Fibroblast of lung (primary cell): ENCODE data around the gene LRRC10B. TPM values are rescaled to one million over a fixed set of nuclear protein-coding genes. Genes with fewer than 3 reads are reported as not detected.

Experiments used
- DNase-seq, 2 donors: peaks; one replicate each; pipeline versions ENCODE4 v3.0.0 to v3.0.0-alpha.2; 2010; ENCODE audit warnings: low read depth in 2 of 2
- H2AFZ ChIP-seq: 2 replicates; pipeline ENCODE4 v1.5.1; 2012; ENCODE audit warnings: low read length, control low read depth, inconsistent platforms
- H3K27ac ChIP-seq: 2 replicates; pipeline ENCODE4 v1.5.1; 2011; ENCODE audit warnings: low read length, control low read depth; ENCODE audit not compliant: insufficient read depth
- H3K27me3 ChIP-seq: 2 replicates; pipeline ENCODE4 v1.5.1; 2011; ENCODE audit warnings: mild to moderate bottlenecking, low read length; ENCODE audit not compliant: control insufficient read depth, insufficient read depth
- H3K36me3 ChIP-seq: 2 replicates; pipeline ENCODE4 v1.5.1; 2011; ENCODE audit warnings: low read length; ENCODE audit not compliant: control insufficient read depth, insufficient read depth
- H3K4me1 ChIP-seq: 2 replicates; pipeline ENCODE4 v1.5.1; 2011; ENCODE audit warnings: low read length; ENCODE audit not compliant: control insufficient read depth, insufficient read depth; ENCODE audit errors: extremely low read depth
- H3K4me2 ChIP-seq: 2 replicates; pipeline ENCODE4 v1.5.1; 2011; ENCODE audit warnings: low read length, control low read depth; ENCODE audit not compliant: insufficient read depth; ENCODE audit errors: extremely low read depth
- H3K4me3 ChIP-seq, 4 experiments: fragments of 200-600 bp in 1 of 4; sonication (generic) in 1 of 4; replicated peaks in 1 of 4; 2 replicates each; pipeline ENCODE4 v1.5.1; 2011 to 2016; ENCODE audit warnings: low read length in 4 of 4, low read depth in 3 of 4, mild to moderate bottlenecking in 3 of 4, control low read depth in 2 of 4, inconsistent platforms in 1 of 4, mixed read lengths in 1 of 4; ENCODE audit not compliant: insufficient read depth in 1 of 4; ENCODE audit errors: control extremely low read depth in 1 of 4
- H3K79me2 ChIP-seq: 2 replicates; pipeline ENCODE4 v1.5.1; 2012; ENCODE audit warnings: mild to moderate bottlenecking, low read length, inconsistent platforms; ENCODE audit not compliant: control insufficient read depth, insufficient read depth
- H3K9ac ChIP-seq: 2 replicates; pipeline ENCODE4 v1.5.1; 2011; ENCODE audit warnings: mild to moderate bottlenecking, low read length, control low read depth; ENCODE audit not compliant: insufficient read depth
- H3K9me3 ChIP-seq: 2 replicates; pipeline ENCODE4 v1.5.1; 2012; ENCODE audit warnings: low read depth, low read length; ENCODE audit not compliant: control insufficient read depth, insufficient read depth
- H4K20me1 ChIP-seq: 2 replicates; pipeline ENCODE4 v1.5.1; 2011; ENCODE audit warnings: low read length; ENCODE audit not compliant: control insufficient read depth, insufficient read depth; ENCODE audit errors: extremely low read depth
- EZH2 ChIP-seq: IDR thresholded peaks from 2 replicates; pipeline ENCODE4 v1.5.1; 2012; ENCODE audit warnings: low read length, control low read depth, mild to moderate bottlenecking; ENCODE audit errors: missing control alignments
- polyA plus RNA-seq, 2 donors: library from polyadenylated mRNA; depleted of rRNA in 1 of 2; stranded (reverse) in 1 of 2; unstranded in 1 of 2; fragments of >200 nt; gene quantifications; 2 replicates each; pipeline ENCODE4 v1.2.1, GENCODE V29; 2011 to 2012; ENCODE audit warnings: missing spikeins in 1 of 2
- total RNA-seq: library from RNA; depleted of rRNA; stranded (reverse); fragments of >200 nt; gene quantifications from 2 replicates; pipeline ENCODE4 v1.2.1, GENCODE V29; 2014
- TF ChIP-seq, protein P1 (sequence below), 2 donors: IDR thresholded peaks in 1 of 2; conservative IDR thresholded peaks in 1 of 2; 1 replicate in 1 of 2; 2 replicates in 1 of 2; pipeline ENCODE4 v1.5.1; 2011 to 2012; ENCODE audit warnings: low read length in 2 of 2, control low read depth in 1 of 2, inconsistent platforms in 1 of 2, low read depth in 1 of 2, mild to moderate bottlenecking in 1 of 2

The LRRC10B gene
- total and polyA plus RNA-seq, 2 donors (not counting 1 experiment from before 2014, with no cell fraction given), result 0.17 TPM; not detected in 1

DNA sequence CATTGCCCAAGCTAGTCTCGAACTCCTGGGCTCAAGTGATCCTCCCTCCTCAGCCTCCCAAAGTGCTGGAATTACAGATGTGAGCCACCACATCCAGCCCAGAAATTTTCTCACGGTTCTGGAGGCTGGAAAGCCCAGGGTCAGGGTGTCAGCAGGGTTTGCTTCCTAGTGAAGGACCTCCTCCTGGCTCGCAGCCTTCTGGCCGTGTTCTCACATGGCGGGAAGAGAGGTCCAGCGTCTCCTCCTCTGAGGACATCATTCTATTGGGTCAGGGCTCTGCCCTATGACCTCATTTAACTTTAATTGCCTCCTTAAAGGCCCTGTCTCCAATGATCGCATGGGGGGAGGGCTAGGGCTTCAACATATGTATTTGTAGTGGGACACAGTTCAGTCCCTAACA, 40.5 kb upstream of the LRRC10B start:
- no peak for DNase-seq
- Histone ChIP-seq H3K4me3 (no peak overlapping the region), H3K4me1 (no peaks in the 10 kb centered on the region), H3K79me2 (no peaks in the 10 kb centered on the region), H4K20me1 (no peaks in the 10 kb centered on the region), H3K36me3 (peaks cover 1% of the 10 kb centered on the region), H3K9me3 (no peaks in the 10 kb centered on the region), H3K9ac (no peak overlapping the region), H3K27me3 (no peaks in the 10 kb centered on the region), H2AFZ (no peak overlapping the region), H3K27ac (no peak overlapping the region), H3K4me2 (no peak overlapping the region)
- TF ChIP-seq, protein P1, sequence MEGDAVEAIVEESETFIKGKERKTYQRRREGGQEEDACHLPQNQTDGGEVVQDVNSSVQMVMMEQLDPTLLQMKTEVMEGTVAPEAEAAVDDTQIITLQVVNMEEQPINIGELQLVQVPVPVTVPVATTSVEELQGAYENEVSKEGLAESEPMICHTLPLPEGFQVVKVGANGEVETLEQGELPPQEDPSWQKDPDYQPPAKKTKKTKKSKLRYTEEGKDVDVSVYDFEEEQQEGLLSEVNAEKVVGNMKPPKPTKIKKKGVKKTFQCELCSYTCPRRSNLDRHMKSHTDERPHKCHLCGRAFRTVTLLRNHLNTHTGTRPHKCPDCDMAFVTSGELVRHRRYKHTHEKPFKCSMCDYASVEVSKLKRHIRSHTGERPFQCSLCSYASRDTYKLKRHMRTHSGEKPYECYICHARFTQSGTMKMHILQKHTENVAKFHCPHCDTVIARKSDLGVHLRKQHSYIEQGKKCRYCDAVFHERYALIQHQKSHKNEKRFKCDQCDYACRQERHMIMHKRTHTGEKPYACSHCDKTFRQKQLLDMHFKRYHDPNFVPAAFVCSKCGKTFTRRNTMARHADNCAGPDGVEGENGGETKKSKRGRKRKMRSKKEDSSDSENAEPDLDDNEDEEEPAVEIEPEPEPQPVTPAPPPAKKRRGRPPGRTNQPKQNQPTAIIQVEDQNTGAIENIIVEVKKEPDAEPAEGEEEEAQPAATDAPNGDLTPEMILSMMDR (conservative IDR thresholded peaks at IDR 0.05 in 1 of 2, IDR thresholded peaks at IDR 0.05 in 1 of 2; ENCODE audit: low read depth in 1 of 2, low read length in 2 of 2), result no peak
- TF ChIP-seq EZH2, result no peak

DNA sequence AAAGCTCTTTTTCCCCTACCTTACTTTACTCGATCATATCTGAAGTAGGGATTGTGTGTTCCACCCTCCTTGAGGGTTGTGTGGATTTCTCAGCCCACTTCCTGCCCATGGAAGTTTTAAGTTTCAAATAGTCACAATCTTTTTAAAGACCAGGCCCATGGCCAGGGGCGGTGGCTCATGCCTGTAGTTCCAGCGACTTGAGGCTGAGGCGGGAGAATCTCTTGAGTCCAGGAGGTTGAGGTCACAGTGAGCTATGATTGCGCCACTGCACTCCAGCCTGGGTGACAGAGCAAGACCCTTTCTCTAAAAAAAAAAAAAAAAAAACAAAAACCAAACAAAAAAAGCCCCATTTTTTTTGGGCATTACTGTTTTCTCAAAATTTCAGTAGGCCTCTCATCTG, 36.3 kb upstream of the LRRC10B start:
- Histone ChIP-seq H3K36me3 (peaks cover 1% of the 10 kb centered on the region), H3K4me2 (no peak overlapping the region), H3K9me3 (no peaks in the 10 kb centered on the region), H3K4me3 (no peak overlapping the region), H3K4me1 (no peaks in the 10 kb centered on the region), H4K20me1 (no peaks in the 10 kb centered on the region), H3K79me2 (no peaks in the 10 kb centered on the region), H2AFZ (no peak overlapping the region), H3K27ac (no peak overlapping the region), H3K9ac (no peak overlapping the region), H3K27me3 (no peaks in the 10 kb centered on the region)
- TF ChIP-seq EZH2, result no peak
- TF ChIP-seq, protein P1 (conservative IDR thresholded peaks at IDR 0.05 in 1 of 2, IDR thresholded peaks at IDR 0.05 in 1 of 2; ENCODE audit: low read depth in 1 of 2, low read length in 2 of 2), result no peak
- peak; percentile 52 to 63 for DNase-seq

DNA sequence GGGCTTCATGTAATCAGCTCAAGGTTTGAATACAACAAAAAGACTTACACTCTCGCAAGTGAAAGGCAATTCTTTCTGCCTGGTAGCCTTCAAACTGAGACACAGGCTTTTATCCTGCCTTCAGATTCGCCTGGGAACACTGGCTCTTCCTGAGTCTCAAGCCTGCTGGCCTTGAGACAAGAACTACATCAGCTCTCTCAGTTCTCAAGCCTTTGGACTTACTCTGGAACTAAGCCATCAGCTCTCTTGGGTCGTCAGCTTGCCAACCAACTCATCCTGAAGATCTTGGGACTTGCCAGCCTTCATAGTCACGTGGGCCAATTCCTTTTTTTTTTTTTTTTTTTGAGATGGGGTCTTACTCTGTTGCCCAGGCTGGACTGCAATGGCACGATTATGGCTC, 35.7 kb upstream of the LRRC10B start:
- H3K79me2 ChIP-seq, result no peaks in the 10 kb centered on the region
- no peak overlapping the region for H3K4me2 ChIP-seq
- H3K4me3 ChIP-seq, result no peak overlapping the region
- no peaks in the 10 kb centered on the region for H3K27me3 ChIP-seq
- H3K9me3 ChIP-seq, result no peaks in the 10 kb centered on the region
- H3K36me3 ChIP-seq, result peaks cover 1% of the 10 kb centered on the region
- no peaks in the 10 kb centered on the region for H3K4me1 ChIP-seq
- no peaks in the 10 kb centered on the region for H4K20me1 ChIP-seq
- no peak overlapping the region for H3K9ac ChIP-seq
- peak; percentile 47 to 71 for DNase-seq
- TF ChIP-seq, protein P1 (conservative IDR thresholded peaks at IDR 0.05 in 1 of 2, IDR thresholded peaks at IDR 0.05 in 1 of 2; ENCODE audit: low read depth in 1 of 2, low read length in 2 of 2), result no peak
- no peak for TF ChIP-seq EZH2
- H3K27ac ChIP-seq, result no peak overlapping the region
- H2AFZ ChIP-seq, result no peak overlapping the region
